IMR-90 (cell line): ENCODE results near the gene ADAMTS20. TPM values are rescaled to one million over a fixed set of nuclear protein-coding genes. Genes with fewer than 3 reads are reported as not detected.
"Not testable (repeated sequence)": the region's sequence is repeated elsewhere in the genome, so short reads cannot be mapped to it uniquely, and the experiment has no call there.

Source experiments
- ATAC-seq: fragments of 200-7000 bp; cut with Tn5 transposase; 2 replicates; pipeline ENCODE4 v1.9.1; 2020; ENCODE audit warnings: low read depth, mild to moderate bottlenecking, moderate library complexity
- BruUV-seq: library from RNA; stranded (reverse); fragments of 400-500 nt; replicated peaks from 2 replicates; lab custom pipeline; 2021; lab: Mats Ljungman, UMichigan
- CTCF ChIA-PET: fragments of 300-600 bp; formaldehyde crosslinking; extraction: SDS; loops from one replicate; lab custom pipeline; 2021; ENCODE audit warnings: antibody characterized with exemption; lab: Yijun Ruan, JAX
- POLR2A ChIA-PET: fragments of 300-600 bp; sonication (Branson Sonifier 250); formaldehyde crosslinking; loops from one replicate; lab custom pipeline; 2022; ENCODE audit warnings: antibody characterized with exemption; ENCODE audit not compliant: unreplicated experiment; lab: Charles Lee
- DNase-seq: peaks from one replicate; pipeline ENCODE4 v3.0.0; 2013
- H2AFZ ChIP-seq: replicated peaks from 2 replicates; pipeline ENCODE3; 2013; ENCODE audit warnings: low read length, mild to moderate bottlenecking; ENCODE audit not compliant: poor library complexity
- H2AK5ac ChIP-seq: 2 replicates; pipeline ENCODE4 v1.6.1; 2013; ENCODE audit warnings: low read depth, low read length, inconsistent platforms
- H2AK9ac ChIP-seq: replicated peaks from 2 replicates; pipeline ENCODE3; 2013; ENCODE audit warnings: mild to moderate bottlenecking, low read depth, low read length, moderate library complexity; ENCODE audit not compliant: poor library complexity
- H2BK120ac ChIP-seq: 2 replicates; pipeline ENCODE4 v1.6.1; 2013; ENCODE audit warnings: low read depth, low read length, inconsistent platforms
- H2BK15ac ChIP-seq: 3 replicates; pipeline ENCODE4 v1.6.1; 2013; ENCODE audit warnings: low read depth, low read length, inconsistent platforms
- H2BK20ac ChIP-seq: 2 replicates; pipeline ENCODE4 v1.6.1; 2013; ENCODE audit warnings: low read depth, mild to moderate bottlenecking, inconsistent platforms, low read length, moderate library complexity
- H2BK5ac ChIP-seq: 2 replicates; pipeline ENCODE4 v1.6.1; 2013; ENCODE audit warnings: mild to moderate bottlenecking, low read depth, low read length, inconsistent platforms; ENCODE audit not compliant: poor library complexity, severe bottlenecking
- H3K14ac ChIP-seq: replicated peaks from 2 replicates; pipeline ENCODE4 v1.6.1; 2013; ENCODE audit warnings: low read depth, low read length, inconsistent platforms
- H3K18ac ChIP-seq: 2 replicates; pipeline ENCODE4 v1.6.1; 2013; ENCODE audit warnings: low read depth, low read length, control low read depth
- H3K23ac ChIP-seq: 2 replicates; pipeline ENCODE4 v1.6.1; 2013; ENCODE audit warnings: low read depth, low read length, inconsistent platforms
- H3K27ac ChIP-seq: 2 replicates; pipeline ENCODE4 v1.5.1; 2013; ENCODE audit warnings: mild to moderate bottlenecking, control low read depth, low read length; ENCODE audit not compliant: insufficient read depth
- H3K27me3 ChIP-seq: 2 replicates; pipeline ENCODE4 v1.6.1; 2013; ENCODE audit warnings: low read length; ENCODE audit not compliant: control insufficient read depth, insufficient read depth
- H3K36me3 ChIP-seq: 2 replicates; pipeline ENCODE4 v1.6.1; 2013; ENCODE audit warnings: low read length, mixed read lengths; ENCODE audit not compliant: control insufficient read depth, insufficient read depth
- H3K4ac ChIP-seq: 2 replicates; pipeline ENCODE4 v1.6.1; 2013; ENCODE audit warnings: low read depth, low read length, inconsistent platforms
- H3K4me1 ChIP-seq: 2 replicates; pipeline ENCODE4 v1.6.1; 2013; ENCODE audit warnings: low read length, mixed read lengths; ENCODE audit not compliant: control insufficient read depth, insufficient read depth
- H3K4me2 ChIP-seq: 2 replicates; pipeline ENCODE4 v1.6.1; 2013; ENCODE audit warnings: low read depth, mild to moderate bottlenecking, control low read depth, low read length, moderate library complexity
- H3K4me3 ChIP-seq: 2 replicates; pipeline ENCODE4 v1.5.1; 2013; ENCODE audit warnings: low read depth, mild to moderate bottlenecking, control low read depth, low read length, moderate library complexity; ENCODE audit not compliant: insufficient read depth
- H3K56ac ChIP-seq: 2 replicates; pipeline ENCODE4 v1.6.1; 2013; ENCODE audit warnings: low read length, inconsistent platforms; ENCODE audit not compliant: insufficient read depth; ENCODE audit errors: extremely low read depth
- H3K79me1 ChIP-seq, 2 experiments: 2 replicates each; pipeline ENCODE4 v1.6.1; 2013; ENCODE audit warnings: low read length in 2 of 2, inconsistent platforms in 1 of 2, low read depth in 1 of 2
- H3K9ac ChIP-seq: 2 replicates; pipeline ENCODE4 v1.6.1; 2013; ENCODE audit warnings: low read depth, low read length, control low read depth
- H3K9me1 ChIP-seq: 2 replicates; pipeline ENCODE4 v1.6.1; 2013; ENCODE audit warnings: low read length, inconsistent platforms; ENCODE audit not compliant: insufficient read depth
- H3K9me3 ChIP-seq: 2 replicates; pipeline ENCODE4 v1.6.1; 2013; ENCODE audit warnings: low read length; ENCODE audit not compliant: control insufficient read depth, insufficient read depth
- H4K20me1 ChIP-seq: 2 replicates; pipeline ENCODE4 v1.6.1; 2013; ENCODE audit warnings: low read length, inconsistent platforms; ENCODE audit not compliant: insufficient read depth
- H4K5ac ChIP-seq: 2 replicates; pipeline ENCODE4 v1.6.1; 2013; ENCODE audit warnings: mild to moderate bottlenecking, low read depth, low read length, control low read depth
- H4K8ac ChIP-seq, 2 experiments: 2 replicates each; pipeline ENCODE4 v1.6.1; 2013; ENCODE audit warnings: low read depth in 2 of 2, low read length in 2 of 2, control low read depth in 1 of 2, inconsistent platforms in 1 of 2
- H4K91ac ChIP-seq: 2 replicates; pipeline ENCODE4 v1.6.1; 2013; ENCODE audit warnings: low read depth, low read length, inconsistent platforms; ENCODE audit not compliant: insufficient read depth
- FOS ChIP-seq: fragments of 150-350 bp; IDR thresholded peaks from 2 replicates; pipeline ENCODE4 v1.6.1; 2016; ENCODE audit warnings: low read depth, low read length
- NFE2L2 ChIP-seq: fragments of 150-350 bp; IDR thresholded peaks from 2 replicates; pipeline ENCODE4 v1.6.1; 2016; ENCODE audit warnings: low read depth, mild to moderate bottlenecking, low read length
- RFX5 ChIP-seq: IDR thresholded peaks from 2 replicates; pipeline ENCODE4 v1.8.0; 2012; ENCODE audit warnings: low read depth, mild to moderate bottlenecking, low read length, moderate library complexity
- SMC3 ChIP-seq: fragments of 150-350 bp; IDR thresholded peaks from 2 replicates; pipeline ENCODE4 v1.6.1; 2016; ENCODE audit warnings: low read depth, mild to moderate bottlenecking, antibody characterized with exemption, low read length, moderate library complexity
- dilution Hi-C: fragments of 300-500 bp; cut with HindIII; formaldehyde crosslinking; loops from one replicate; pipeline ENCODE4 v1.14.3; 2018; ENCODE audit warnings: low sequenced_read_pairs; ENCODE audit not compliant: unreplicated experiment
- in situ Hi-C: fragments of 300-500 bp; cut with MboI; formaldehyde crosslinking; loops from 3 replicates; pipeline ENCODE4 v1.14.3; 2019; ENCODE audit warnings: low sequenced_read_pairs, inconsistent platforms, mixed read lengths
- intact Hi-C: fragments of 100-400 bp; cut with micrococcal nuclease; formaldehyde crosslinking; loops from 2 replicates; pipeline ENCODE4 v1.10.0; 2022
- polyA plus RNA-seq, 3 experiments: library from polyadenylated mRNA; depleted of rRNA; stranded (reverse); fragments of >200 nt; gene quantifications; 2 replicates each; pipeline ENCODE4 v1.2.3, GENCODE V29; 2012; ENCODE audit warnings: low replicate concordance in 1 of 3
- total RNA-seq: library from RNA; depleted of rRNA; stranded (reverse); fragments of >200 nt; gene quantifications from 2 replicates; pipeline ENCODE4 v1.2.3, GENCODE V29; 2012

The ADAMTS20 gene
- total and polyA plus RNA-seq, 2 of the 4 experiments (the other 2 are of a cell fraction) = not detected

GRCh38 chr12:43540470-43540869 lies 11.5 kb downstream of the ADAMTS20 start:
- no peaks in the 10 kb centered on the region for H3K9me3 ChIP-seq
- H4K20me1 ChIP-seq = no peaks in the 10 kb centered on the region
- intact Hi-C loops (no loop called here), dilution Hi-C loops (no loop called here), in situ Hi-C loops (no loop called here)
- H3K27me3 ChIP-seq = no peaks in the 10 kb centered on the region
- H3K18ac ChIP-seq = no peak overlapping the region
- no peak overlapping the region for H3K4me2 ChIP-seq
- TF ChIP-seq FOS (no peak), NFE2L2 (no peak), SMC3 (no peak), RFX5 (no peak)
- no peak overlapping the region for H2AK5ac ChIP-seq
- H4K5ac ChIP-seq = no peak overlapping the region
- ATAC-seq = no peak
- no peak overlapping the region for H2BK120ac ChIP-seq
- H2AK9ac ChIP-seq = no peak overlapping the region
- no peak overlapping the region for H4K91ac ChIP-seq
- DNase-seq = no peak
- no peak overlapping the region for H3K4me3 ChIP-seq
- no peaks in the 10 kb centered on the region for H3K9me1 ChIP-seq
- no peak overlapping the region for H2AFZ ChIP-seq
- H4K8ac ChIP-seq = no peak overlapping the region
- POLR2A ChIA-PET = no interaction called here
- H3K79me1 ChIP-seq = no peaks in the 10 kb centered on the region
- CTCF ChIA-PET = no interaction called here
- H3K23ac ChIP-seq = no peak overlapping the region
- no peak overlapping the region for H2BK20ac ChIP-seq
- BruUV-seq = no TSS peak
- H3K36me3 ChIP-seq = no peaks in the 10 kb centered on the region
- no peak overlapping the region for H2BK5ac ChIP-seq
- no peak overlapping the region for H3K56ac ChIP-seq
- H3K4me1 ChIP-seq = no peaks in the 10 kb centered on the region
- no peak overlapping the region for H3K9ac ChIP-seq
- no peak overlapping the region for H2BK15ac ChIP-seq
- no peak overlapping the region for H3K4ac ChIP-seq
- H3K27ac ChIP-seq = no peak overlapping the region
- no peak overlapping the region for H3K14ac ChIP-seq

- H2AFZ ChIP-seq, H3K18ac ChIP-seq, H4K20me1 ChIP-seq, H3K27ac ChIP-seq, H4K5ac ChIP-seq, H3K36me3 ChIP-seq, H3K56ac ChIP-seq, H3K4me2 ChIP-seq, H2BK20ac ChIP-seq, POLR2A ChIA-PET, H2BK120ac ChIP-seq, in situ Hi-C loops, H3K23ac ChIP-seq, H3K9ac ChIP-seq, H2AK5ac ChIP-seq, H4K8ac ChIP-seq, H3K4me1 ChIP-seq, H3K4ac ChIP-seq, H3K4me3 ChIP-seq, BruUV-seq, CTCF ChIA-PET, H3K79me1 ChIP-seq, ATAC-seq, dilution Hi-C loops, H4K91ac ChIP-seq, H2BK5ac ChIP-seq, DNase-seq, intact Hi-C loops, H3K9me1 ChIP-seq, H3K14ac ChIP-seq, H2BK15ac ChIP-seq, H2AK9ac ChIP-seq, H3K9me3 ChIP-seq, H3K27me3 ChIP-seq: not testable (repeated sequence)
Observed at GRCh38 chr12:43537675-43538074, 14.3 kb downstream of the ADAMTS20 start.
